Subcutaneous adipose tissue (tissue), 4 donors: ENCODE results near the gene MAP3K5. TPM values are rescaled to one million over a fixed set of nuclear protein-coding genes. Genes with fewer than 3 reads are reported as not detected.

Experiments
- total RNA-seq, 4 donors: library from RNA; depleted of rRNA; stranded (reverse); fragments of >200 nt; gene quantifications; one replicate each; pipeline ENCODE4 v1.1.0, GENCODE V29; 2016
- TF ChIP-seq, protein P1 (sequence below): fragments of 450-650 bp; IDR thresholded peaks from one replicate; pipeline ENCODE4 v1.5.1; 2016; ENCODE audit warnings: low read depth, mild to moderate bottlenecking, control low read depth, antibody characterized with exemption, moderate library complexity

Gene MAP3K5
- total RNA-seq, 4 donors from 2014 or later = 20.9 to 44.0 (median 37.1) TPM

DNA sequence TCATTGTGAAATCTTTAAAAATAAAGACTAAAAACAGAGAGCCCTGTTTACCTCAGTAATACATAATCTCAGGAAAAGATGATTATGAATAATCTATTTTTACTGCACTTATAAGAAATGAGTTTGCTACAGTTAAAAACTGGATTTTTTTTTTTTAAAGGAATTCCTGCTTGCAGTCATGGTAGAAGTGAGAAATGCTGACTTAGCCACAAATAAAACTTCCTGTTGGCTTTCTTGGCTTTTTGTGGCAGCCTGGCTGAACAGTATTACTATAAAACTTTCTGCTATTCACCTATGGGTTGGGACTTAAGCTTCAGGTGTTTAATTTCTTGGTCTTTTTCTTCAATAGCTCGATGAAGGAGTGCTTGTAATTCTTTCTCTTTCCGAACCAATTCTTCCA lies 230.1 kb downstream of the MAP3K5 start:
- TF ChIP-seq, protein P1, sequence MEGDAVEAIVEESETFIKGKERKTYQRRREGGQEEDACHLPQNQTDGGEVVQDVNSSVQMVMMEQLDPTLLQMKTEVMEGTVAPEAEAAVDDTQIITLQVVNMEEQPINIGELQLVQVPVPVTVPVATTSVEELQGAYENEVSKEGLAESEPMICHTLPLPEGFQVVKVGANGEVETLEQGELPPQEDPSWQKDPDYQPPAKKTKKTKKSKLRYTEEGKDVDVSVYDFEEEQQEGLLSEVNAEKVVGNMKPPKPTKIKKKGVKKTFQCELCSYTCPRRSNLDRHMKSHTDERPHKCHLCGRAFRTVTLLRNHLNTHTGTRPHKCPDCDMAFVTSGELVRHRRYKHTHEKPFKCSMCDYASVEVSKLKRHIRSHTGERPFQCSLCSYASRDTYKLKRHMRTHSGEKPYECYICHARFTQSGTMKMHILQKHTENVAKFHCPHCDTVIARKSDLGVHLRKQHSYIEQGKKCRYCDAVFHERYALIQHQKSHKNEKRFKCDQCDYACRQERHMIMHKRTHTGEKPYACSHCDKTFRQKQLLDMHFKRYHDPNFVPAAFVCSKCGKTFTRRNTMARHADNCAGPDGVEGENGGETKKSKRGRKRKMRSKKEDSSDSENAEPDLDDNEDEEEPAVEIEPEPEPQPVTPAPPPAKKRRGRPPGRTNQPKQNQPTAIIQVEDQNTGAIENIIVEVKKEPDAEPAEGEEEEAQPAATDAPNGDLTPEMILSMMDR = no peak

DNA sequence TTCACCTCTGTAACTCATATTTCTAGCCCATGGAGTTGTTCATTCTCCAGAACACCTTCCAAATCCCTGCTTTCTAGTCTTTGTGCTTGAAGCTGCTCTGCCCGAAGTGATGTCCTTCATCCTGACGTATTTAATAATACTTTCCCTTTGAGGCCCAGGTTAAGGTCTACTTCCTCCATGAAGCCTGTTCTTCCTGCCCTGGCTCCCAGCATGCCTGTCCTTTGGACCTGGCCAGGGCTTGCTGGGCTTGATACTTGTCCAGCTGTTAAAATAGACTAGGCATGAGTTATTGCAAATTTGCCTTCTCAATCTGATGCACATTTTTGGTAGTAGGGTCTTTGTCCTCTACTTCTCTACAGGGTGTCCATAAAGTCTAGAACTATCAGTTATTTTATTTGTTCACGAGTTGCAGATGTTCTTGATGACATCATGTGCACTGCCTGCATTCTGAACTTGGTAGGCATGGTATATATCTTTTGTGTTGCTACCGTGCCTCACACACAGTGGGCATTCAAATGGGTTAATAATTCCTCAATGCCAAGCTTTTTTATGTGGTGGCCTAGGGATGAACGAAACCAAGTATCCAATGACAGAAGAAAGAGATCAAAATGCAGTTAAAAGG lies 239.0 kb downstream of the MAP3K5 start:
- TF ChIP-seq, protein P1 = no peak

DNA sequence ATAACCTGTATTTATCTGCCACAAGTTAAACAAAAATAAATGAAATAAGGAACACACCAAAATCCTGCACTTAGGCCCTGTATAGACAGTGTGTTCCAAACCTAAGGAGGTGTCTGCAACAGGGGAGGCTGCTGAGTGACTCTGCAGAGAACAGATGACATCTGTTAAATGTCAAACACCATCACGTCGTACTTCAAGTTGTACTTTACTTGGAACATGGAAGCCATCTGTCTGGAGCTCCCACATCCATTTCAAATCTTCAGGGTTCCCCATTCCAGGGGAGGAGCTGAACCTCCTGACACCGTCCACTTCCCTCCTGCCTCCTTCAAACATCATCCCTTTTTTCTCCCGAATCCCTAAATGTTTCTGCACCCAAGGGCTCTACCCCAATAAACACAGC lies 240.2 kb downstream of the MAP3K5 start:
- TF ChIP-seq, protein P1 = no peak

DNA sequence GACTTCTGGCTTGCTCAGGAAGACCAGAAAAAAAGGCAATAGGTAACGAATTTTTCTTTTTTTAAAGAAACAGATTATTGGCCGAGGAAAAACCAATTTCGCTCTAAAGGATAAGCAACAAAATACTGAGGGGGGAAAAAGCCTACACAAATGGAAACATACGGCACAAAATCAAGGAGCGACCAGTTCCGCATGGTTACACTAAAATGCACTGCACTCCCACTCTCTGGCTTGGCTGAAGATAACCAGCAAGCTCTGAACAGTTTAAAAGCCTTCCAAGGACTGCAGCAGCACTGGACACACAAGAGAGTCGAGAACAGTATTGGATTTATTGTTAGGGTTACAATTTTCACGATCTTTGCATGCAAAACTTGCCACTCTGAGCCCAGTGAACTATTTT lies 241.2 kb downstream of the MAP3K5 start:
- TF ChIP-seq, protein P1 = no peak

DNA sequence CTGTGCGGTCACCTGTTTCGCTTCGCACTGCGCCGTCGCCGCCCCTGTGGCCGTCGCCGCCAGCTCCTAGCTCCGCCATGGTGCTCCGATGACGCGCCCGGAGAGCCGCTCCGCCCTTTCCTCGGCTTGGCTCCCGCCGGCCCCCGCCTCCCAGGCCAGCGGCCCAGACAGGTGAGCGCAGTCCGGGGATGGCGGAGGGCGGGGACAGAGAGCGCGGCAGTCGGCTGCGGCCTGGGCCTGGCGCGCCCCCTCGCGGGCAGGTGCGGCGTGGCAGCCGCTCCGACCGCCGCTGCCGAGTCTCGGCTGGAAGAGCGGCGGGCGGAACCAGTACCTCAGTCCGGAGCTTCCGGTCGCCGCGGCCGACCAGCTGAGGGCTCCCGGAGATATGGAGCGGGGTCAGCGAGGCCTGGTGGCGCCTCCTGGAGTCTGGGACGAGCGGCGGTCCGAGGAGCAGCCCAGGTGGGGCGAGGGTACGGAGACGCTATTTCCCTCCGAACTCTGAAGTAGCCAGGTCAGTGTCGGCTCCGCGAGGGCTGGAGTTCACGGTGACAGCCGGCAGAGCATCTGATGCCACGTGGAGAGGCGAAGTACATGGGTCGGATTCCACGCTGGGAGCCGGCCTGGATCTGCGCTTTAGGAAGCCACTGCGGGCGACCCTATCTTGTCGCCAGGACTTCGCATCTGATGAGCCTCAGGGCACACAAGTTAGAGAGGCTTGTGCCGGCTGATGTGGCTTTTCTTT lies 241.8 kb downstream of the MAP3K5 start, which contains the start of gene MAP7:
Gene MAP7, minus strand, starts transcription at position 93 of the 742 bp plus-strand sequence. Its CDS starts 14 bp downstream, at position 79.
- TF ChIP-seq, protein P1 = no peak

DNA sequence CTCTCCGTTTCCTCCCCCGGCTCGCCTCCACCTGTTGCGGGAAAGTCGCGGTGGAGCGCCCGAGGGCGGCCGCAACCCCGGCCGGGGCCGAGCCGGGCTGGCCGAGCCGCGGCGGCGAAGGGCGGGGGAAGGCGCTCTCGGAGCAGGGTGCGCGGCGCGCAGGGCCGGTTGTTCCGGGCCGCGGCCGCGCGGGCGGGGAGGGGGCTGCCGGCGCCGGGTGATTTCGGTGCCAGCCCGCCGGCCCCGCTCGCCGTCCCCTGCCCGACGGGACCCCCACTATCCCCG lies 242.3 kb downstream of the MAP3K5 start:
- TF ChIP-seq, protein P1 = no peak

DNA sequence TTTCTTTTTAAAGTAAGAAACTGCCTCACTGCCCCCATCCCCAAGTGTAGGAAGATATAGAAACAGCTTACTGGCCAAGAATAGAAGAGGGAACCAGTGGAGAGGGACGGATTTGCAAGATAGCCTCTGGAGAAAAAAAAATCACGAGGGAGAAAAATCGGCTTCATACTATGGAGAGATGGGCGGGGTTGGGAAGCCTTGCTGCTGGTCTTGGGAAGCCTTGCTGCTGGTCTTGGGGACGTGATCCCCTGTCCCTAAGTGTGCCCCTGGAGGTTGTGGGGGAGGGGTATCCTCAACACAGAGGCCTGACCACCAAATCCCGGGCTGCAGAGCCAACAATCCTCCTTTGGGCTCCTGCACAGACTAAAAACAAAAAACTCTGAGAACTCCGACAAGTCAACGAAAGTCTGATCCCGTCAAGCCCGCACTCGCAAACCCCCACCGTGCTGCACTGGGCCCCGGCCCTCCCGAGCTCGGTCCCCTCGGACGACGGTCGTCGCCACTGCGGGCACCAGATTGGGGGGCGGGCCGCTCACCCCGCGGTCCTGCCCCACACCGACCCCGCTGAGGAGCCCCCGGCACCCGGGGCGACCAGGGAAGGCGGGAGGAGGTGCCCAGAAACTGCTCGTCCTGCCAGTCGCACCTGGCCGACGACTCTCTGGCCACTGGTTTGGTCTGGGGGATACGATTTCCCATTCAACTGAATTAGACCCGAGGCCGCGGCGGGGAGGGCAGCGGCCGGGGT lies 242.8 kb downstream of the MAP3K5 start:
- TF ChIP-seq, protein P1 = no peak
